Activated effector memory CD4-positive, alpha-beta T cell treated with Interleukin-2 at 50 U/mL for 16 hours (primary cell): Measurements from ENCODE around the gene ZNF512B.
A peak's percentile ranks its signal among the peaks of the same experiment; 100 is the strongest.
"Not testable (repeated sequence)": the region's sequence is repeated elsewhere in the genome, so short reads cannot be mapped to it uniquely, and the experiment has no call there.

Source experiments
- DNase-seq: peaks from one replicate; pipeline ENCODE4 v3.0.0-alpha.2; 2020

The ZNF512B gene

GRCh38 chr20:63976980-63977738 lies 7.4 kb upstream of the ZNF512B start:
- DNase-seq: no peak

GRCh38 chr20:63976511-63976910 lies 6.8 kb upstream of the ZNF512B start:
- DNase-seq: not testable (repeated sequence)

GRCh38 chr20:63974402-63975200 lies 4.9 kb upstream of the ZNF512B start:
- DNase-seq: no peak

GRCh38 chr20:63973636-63974401 lies 4.1 kb upstream of the ZNF512B start:
- peak; percentile 65 for DNase-seq

GRCh38 chr20:63973160-63973479 lies 3.4 kb upstream of the ZNF512B start:
- no peak for DNase-seq

GRCh38 chr20:63972312-63973159 lies 2.8 kb upstream of the ZNF512B start:
- DNase-seq: no peak

- DNase-seq: not testable (repeated sequence)
These were observed 2.2 kb upstream of the ZNF512B start for GRCh38 chr20:63971960-63972311.

GRCh38 chr20:63970714-63971431 lies 1.1 kb upstream of the ZNF512B start:
- DNase-seq: no peak

- DNase-seq: peak; percentile 32
These were observed 586 bp downstream of the ZNF512B start for GRCh38 chr20:63968928-63969760.

GRCh38 chr20:63968136-63968927 lies 1.4 kb downstream of the ZNF512B start:
- DNase-seq: no peak

GRCh38 chr20:63967330-63968135 lies 2.2 kb downstream of the ZNF512B start:
- no peak for DNase-seq

GRCh38 chr20:63966944-63967322 lies 2.8 kb downstream of the ZNF512B start:
- DNase-seq: no peak

GRCh38 chr20:63966172-63966943 lies 3.4 kb downstream of the ZNF512B start:
- no peak for DNase-seq

- no peak for DNase-seq
These were observed 5.3 kb downstream of the ZNF512B start for GRCh38 chr20:63964412-63964811.

GRCh38 chr20:63963784-63964301 lies 5.9 kb downstream of the ZNF512B start:
- DNase-seq: no peak

- no peak for DNase-seq
These were observed 6.4 kb downstream of the ZNF512B start for GRCh38 chr20:63963348-63963741.

GRCh38 chr20:63962426-63963347 lies 7.0 kb downstream of the ZNF512B start:
- DNase-seq: no peak
